Naive thymus-derived CD8-positive, alpha-beta T cell (primary cell): ENCODE measurements around the gene ANKLE1. TPM values are rescaled to one million over a fixed set of nuclear protein-coding genes. Genes with fewer than 3 reads are reported as not detected.

Experiments
- ATAC-seq, 2 donors: fragments of 150-1000 bp; cut with Tn5 transposase in 1 of 2; sonication (Bioruptor Pico), chemical (Tn5 transposase) in 1 of 2; 1 replicate in 1 of 2; 2 replicates in 1 of 2; pipeline ENCODE4 v1.10.0; 2021; ENCODE audit warnings: mild to moderate bottlenecking in 2 of 2, moderate library complexity in 2 of 2
- POLR2A ChIA-PET: fragments of 350-600 bp; sonication (Branson Sonifier 250); formaldehyde crosslinking; loops from one replicate; lab custom pipeline; 2021; ENCODE audit warnings: antibody characterized with exemption; lab: Charles Lee
- DNase-seq, 10 donors: peaks; one replicate each; pipeline versions ENCODE4 v3.0.0 to v3.0.0-alpha.2; 2020 to 2022
- H3K27ac Mint-ChIP-seq, 10 donors: one replicate each; pipeline ENCODE4 v1.8.0; 2020 to 2022; ENCODE audit warnings: mild to moderate bottlenecking in 10 of 10, mixed read lengths in 10 of 10, moderate library complexity in 4 of 10, inconsistent platforms in 1 of 10
- H3K27me3 Mint-ChIP-seq, 5 donors: one replicate each; pipeline ENCODE4 v1.8.0; 2021 to 2022; ENCODE audit warnings: mixed read lengths in 5 of 5
- H3K36me3 Mint-ChIP-seq, 3 donors: one replicate each; pipeline ENCODE4 v1.8.0; 2020 to 2022; ENCODE audit warnings: mixed read lengths in 3 of 3, mild to moderate bottlenecking in 2 of 3, inconsistent platforms in 1 of 3
- H3K4me1 Mint-ChIP-seq, 4 donors: one replicate each; pipeline ENCODE4 v1.8.0; 2021 to 2022; ENCODE audit warnings: mixed read lengths in 4 of 4
- H3K4me3 Mint-ChIP-seq, 10 donors: one replicate each; pipeline ENCODE4 v1.8.0; 2020 to 2022; ENCODE audit warnings: mild to moderate bottlenecking in 10 of 10, mixed read lengths in 10 of 10, moderate library complexity in 6 of 10, inconsistent platforms in 1 of 10
- H3K9me3 Mint-ChIP-seq, 9 donors: one replicate each; pipeline ENCODE4 v1.8.0; 2020 to 2022; ENCODE audit warnings: mixed read lengths in 9 of 9, mild to moderate bottlenecking in 3 of 9, inconsistent platforms in 1 of 9, moderate library complexity in 1 of 9
- polyA plus RNA-seq, 3 donors: library from polyadenylated mRNA; unstranded; fragments of 300-500 nt; fragmentation: Illumina TruSeq; gene quantifications; one replicate each; pipeline ENCODE4 v1.2.3, GENCODE V29; 2021
- total RNA-seq, 8 experiments: library from RNA in 2 of 8; stranded (reverse) in 2 of 8; gene quantifications; one replicate each; pipeline ENCODE4 v1.2.3 and lab custom pipeline; 2021 to 2026

ANKLE1 gene
- total and polyA plus RNA-seq, 5 experiments from 2014 or later, result 0.05 to 3.4 (median 1.4) TPM

- DNase-seq, result peak in 4 of 10 donors; percentile 24 to 40 (median 30)
- H3K9me3 Mint-ChIP-seq, result no peaks in the 10 kb centered on the region
- POLR2A ChIA-PET, result interaction anchor here (0.6 to 4.6 kb wide), 10 partner anchors 8 to 107 kb away, joined by 3 to 36 read pairs (median 4); partner anchors contain the start of genes BABAM1, DDA1, MRPL34 and OCEL1
- H3K27ac Mint-ChIP-seq, result peak overlapping the region in 3 of 10 donors; percentile 3 to 72 (median 6)
- H3K27me3 Mint-ChIP-seq, result no peaks in the 10 kb centered on the region
- no peaks in the 10 kb centered on the region for H3K36me3 Mint-ChIP-seq
- no peak for ATAC-seq
- peaks cover 14 to 55% (median 46%) of the 10 kb centered on the region in 4 donors for H3K4me1 Mint-ChIP-seq
- H3K4me3 Mint-ChIP-seq, result peak overlapping the region in 8 of 10 donors; percentile 31 to 70 (median 62)
These were observed 51.2 kb downstream of the ANKLE1 start for GRCh38 chr19:17332677-17333581.

DNA sequence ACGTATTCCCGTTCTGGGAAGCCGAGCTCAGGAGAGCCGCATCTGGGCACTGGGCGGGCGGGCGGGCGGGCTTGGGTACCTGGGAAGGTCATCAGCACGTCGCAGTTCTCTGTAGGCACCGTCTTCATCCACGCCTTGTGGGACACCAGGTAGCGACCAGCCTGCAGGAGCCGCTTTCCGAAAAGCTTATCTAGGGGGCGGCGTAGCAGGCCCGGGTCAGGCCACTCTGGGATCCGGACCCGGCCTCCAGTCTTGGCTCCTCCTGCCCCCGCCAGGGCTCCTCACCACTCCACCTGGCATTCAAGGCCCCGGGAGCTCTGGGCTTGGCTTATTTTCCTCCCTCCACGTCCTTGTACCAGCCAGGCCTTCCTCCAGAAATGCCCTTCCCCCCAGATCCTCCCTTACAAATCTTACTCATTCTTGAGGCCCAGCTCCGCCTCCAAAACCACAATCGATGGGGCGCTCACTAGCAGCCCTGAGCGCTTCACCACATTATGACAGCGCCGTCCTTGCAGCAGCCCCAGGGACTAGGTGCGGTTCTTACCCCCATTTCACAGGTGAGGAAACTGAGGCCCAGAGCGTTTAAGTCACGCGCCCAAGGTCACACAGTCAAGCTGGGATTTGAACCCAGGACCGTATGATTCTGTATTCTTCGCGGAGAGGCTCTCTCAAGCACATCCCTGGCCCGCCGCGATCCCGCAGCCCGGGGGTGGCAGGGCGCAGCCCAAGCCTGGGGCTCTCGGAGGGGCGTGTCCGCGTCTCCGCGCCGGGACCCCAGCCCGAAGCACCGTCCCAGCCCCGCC is 52.1 kb downstream of the ANKLE1 start:
- ATAC-seq, result peak; percentile 9 to 10
- no peaks in the 10 kb centered on the region for H3K9me3 Mint-ChIP-seq

GRCh38 chr19:17334414-17335409 is 53.0 kb downstream of the ANKLE1 start, which contains the start of gene ANO8:
Gene ANO8, minus strand, starts transcription at chr19:17334855. Its CDS starts 185 bp downstream, at chr19:17334670.
- peak; percentile 88 to 97 (median 95) for DNase-seq
- H3K36me3 Mint-ChIP-seq, result peaks cover 0 to 2% (median 0%) of the 10 kb centered on the region in 3 donors
- peak; percentile 61 to 63 for ATAC-seq
- H3K27ac Mint-ChIP-seq, result peak within 1 kb of the TSS; percentile 76 to 96 (median 86)
- H3K9me3 Mint-ChIP-seq, result no peaks in the 10 kb centered on the region
- H3K4me1 Mint-ChIP-seq, result peaks cover 14 to 62% (median 50%) of the 10 kb centered on the region in 4 donors
- H3K27me3 Mint-ChIP-seq, result no peaks in the 10 kb centered on the region
- POLR2A ChIA-PET, result interaction anchor here (0.6 to 4.6 kb wide), 13 partner anchors 10 to 505 kb away, joined by 3 to 36 read pairs (median 4); partner anchors contain the start of genes ABHD8, BABAM1, DDA1 and MRPL34
- H3K4me3 Mint-ChIP-seq, result peak within 1 kb of the TSS; percentile 80 to 96 (median 90)

More for the DNA sequence above, 52.1 kb downstream of the ANKLE1 start:
- peak overlapping the region; percentile 78 to 91 (median 87) for H3K4me3 Mint-ChIP-seq
- POLR2A ChIA-PET, result interaction anchor here (0.6 to 4.6 kb wide), 12 partner anchors 9 to 107 kb away, joined by 3 to 36 read pairs (median 4); partner anchors contain the start of genes ABHD8, BABAM1, DDA1 and MRPL34
- no peaks in the 10 kb centered on the region for H3K27me3 Mint-ChIP-seq
- peak overlapping the region in 9 of 10 donors; percentile 39 to 93 (median 77) for H3K27ac Mint-ChIP-seq
- DNase-seq, result peak in 9 of 10 donors; percentile 36 to 79 (median 57)
- no peaks in the 10 kb centered on the region for H3K36me3 Mint-ChIP-seq
- peaks cover 14 to 63% (median 50%) of the 10 kb centered on the region in 4 donors for H3K4me1 Mint-ChIP-seq

DNA sequence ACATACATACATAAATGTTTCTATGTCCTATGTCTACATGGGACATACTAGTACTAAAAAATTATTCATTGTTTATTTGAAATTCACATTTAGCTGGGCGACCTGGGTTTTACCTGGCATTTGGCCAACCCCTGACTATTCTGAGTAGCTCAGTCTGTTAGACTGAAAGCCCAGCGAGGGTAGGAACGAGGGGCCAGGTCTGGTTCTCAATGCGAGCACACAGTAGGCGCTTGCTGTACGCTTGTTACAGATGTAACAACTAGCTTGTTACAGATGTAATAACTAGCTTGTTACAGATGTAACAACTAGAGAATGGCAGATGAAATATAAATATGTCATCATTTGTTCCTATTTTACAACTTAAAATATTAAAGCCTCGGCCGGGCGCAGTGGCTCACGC is 53.9 kb downstream of the ANKLE1 start:
- Mint-ChIP-seq H3K9me3 (no peaks in the 10 kb centered on the region), H3K4me3 (peak overlapping the region; percentile 72 to 96 (median 90)), H3K4me1 (peaks cover 12 to 59% (median 46%) of the 10 kb centered on the region in 4 donors), H3K27ac (peak overlapping the region in 3 of 10 donors; percentile 77 to 85 (median 79)), H3K27me3 (no peaks in the 10 kb centered on the region), H3K36me3 (peaks cover 0 to 2% (median 0%) of the 10 kb centered on the region in 3 donors)
- no peak for ATAC-seq
- POLR2A ChIA-PET, result interaction anchor here (0.7 to 4.6 kb wide), 9 partner anchors 8 to 1088 kb away, joined by 3 to 36 read pairs (median 5); partner anchors contain the start of genes ABHD8, DDA1 and MVB12A
- no peak for DNase-seq

Other genes starting within 250 kb of the ANKLE1 start
- gene HAUS8, start 206.4 kb upstream of the ANKLE1 start, total RNA-seq, result 10 to 100 TPM; 18.3 to 20.4 TPM
- gene HAUS8, start 206.4 kb upstream of the ANKLE1 start, polyA plus RNA-seq, result 10 to 100 TPM in 1 of 3 donors, 1 to 10 TPM in 2; 5.3 to 11.9 (median 5.9) TPM
- 100 to 1,000 TPM; 169 to 171 TPM for gene MYO9B, start 206.1 kb upstream of the ANKLE1 start, total RNA-seq
- 10 to 100 TPM in 1 of 3 donors, 1 to 10 TPM in 2; 3.3 to 22.3 (median 8.0) TPM for gene MYO9B, start 206.1 kb upstream of the ANKLE1 start, polyA plus RNA-seq
- 10 to 100 TPM; 49.7 to 56.7 TPM for gene USE1, start 66.5 kb upstream of the ANKLE1 start, total RNA-seq
- 10 to 100 TPM; 50.4 to 69.0 (median 57.0) TPM for gene USE1, start 66.5 kb upstream of the ANKLE1 start, polyA plus RNA-seq
- 10 to 100 TPM; 38.9 to 42.3 TPM for gene OCEL1, start 55.7 kb upstream of the ANKLE1 start, total RNA-seq
- 10 to 100 TPM; 21.9 to 52.4 (median 40.1) TPM for gene OCEL1, start 55.7 kb upstream of the ANKLE1 start, polyA plus RNA-seq
- gene NR2F6, start 36.0 kb upstream of the ANKLE1 start, total RNA-seq, result 1 to 10 TPM; 1.1 to 1.6 TPM
- 1 to 10 TPM in 2 of 3 donors, under 1 TPM in 1; 0.93 to 1.5 (median 1.3) TPM for gene NR2F6, start 36.0 kb upstream of the ANKLE1 start, polyA plus RNA-seq
- not detected for gene USHBP1, start 17.2 kb upstream of the ANKLE1 start, total RNA-seq
- gene USHBP1, start 17.2 kb upstream of the ANKLE1 start, polyA plus RNA-seq, result not detected
- 100 to 1,000 TPM; 104 to 105 TPM for gene BABAM1, start 14.5 kb upstream of the ANKLE1 start, total RNA-seq
- gene BABAM1, start 14.5 kb upstream of the ANKLE1 start, polyA plus RNA-seq, result 100 to 1,000 TPM; 102 to 106 (median 106) TPM
- 10 to 100 TPM; 10.4 TPM for gene ABHD8, start 21.5 kb downstream of the ANKLE1 start, total RNA-seq
- gene ABHD8, start 21.5 kb downstream of the ANKLE1 start, polyA plus RNA-seq, result 1 to 10 TPM; 6.4 to 9.2 (median 9.0) TPM
- 10 to 100 TPM; 69.3 to 71.1 TPM for gene MRPL34, start 24.0 kb downstream of the ANKLE1 start, total RNA-seq
- gene MRPL34, start 24.0 kb downstream of the ANKLE1 start, polyA plus RNA-seq, result 100 to 1,000 TPM; 216 to 221 (median 221) TPM
- gene DDA1, start 27.7 kb downstream of the ANKLE1 start, total RNA-seq, result 10 to 100 TPM; 31.2 to 32.2 TPM
- 10 to 100 TPM; 23.7 to 32.6 (median 23.9) TPM for gene DDA1, start 27.7 kb downstream of the ANKLE1 start, polyA plus RNA-seq
- 10 to 100 TPM; 15.7 to 18.4 TPM for gene ANO8, start 53.0 kb downstream of the ANKLE1 start, total RNA-seq
- gene ANO8, start 53.0 kb downstream of the ANKLE1 start, polyA plus RNA-seq, result under 1 TPM; 0.08 to 0.29 (median 0.20) TPM
- 10 to 100 TPM; 51.4 to 55.6 TPM for gene GTPBP3, start 55.7 kb downstream of the ANKLE1 start, total RNA-seq
- 10 to 100 TPM in 2 of 3 donors, 1 to 10 TPM in 1; 6.6 to 13.6 (median 10.3) TPM for gene GTPBP3, start 55.7 kb downstream of the ANKLE1 start, polyA plus RNA-seq
- not detected for gene PLVAP, start 95.4 kb downstream of the ANKLE1 start, total RNA-seq
- gene PLVAP, start 95.4 kb downstream of the ANKLE1 start, polyA plus RNA-seq, result not detected
- 1 to 10 TPM; 2.4 to 3.4 TPM for gene CCDC194, start 112.3 kb downstream of the ANKLE1 start, total RNA-seq
- gene CCDC194, start 112.3 kb downstream of the ANKLE1 start, polyA plus RNA-seq, result not detected
- gene BST2, start 123.7 kb downstream of the ANKLE1 start, total RNA-seq, result 10 to 100 TPM; 41.8 to 45.0 TPM
- 100 to 1,000 TPM; 132 to 178 (median 144) TPM for gene BST2, start 123.7 kb downstream of the ANKLE1 start, polyA plus RNA-seq
- gene MVB12A, start 138.1 kb downstream of the ANKLE1 start, total RNA-seq, result 10 to 100 TPM; 28.1 to 30.0 TPM
- gene MVB12A, start 138.1 kb downstream of the ANKLE1 start, polyA plus RNA-seq, result 10 to 100 TPM; 24.3 to 34.6 (median 31.0) TPM
- not detected for gene TMEM221, start 166.8 kb downstream of the ANKLE1 start, total RNA-seq
- gene TMEM221, start 166.8 kb downstream of the ANKLE1 start, polyA plus RNA-seq, result under 1 TPM in 1 of 3 donors, not detected in 2; 0.13 TPM
- not detected for gene NXNL1, start 179.0 kb downstream of the ANKLE1 start, total RNA-seq
- gene NXNL1, start 179.0 kb downstream of the ANKLE1 start, polyA plus RNA-seq, result not detected
- gene SLC27A1, start 188.6 kb downstream of the ANKLE1 start, total RNA-seq, result 10 to 100 TPM in 1 of 2 experiments, 1 to 10 TPM in 1; 9.4 to 10.9 TPM
- 10 to 100 TPM; 12.5 to 14.6 (median 13.8) TPM for gene SLC27A1, start 188.6 kb downstream of the ANKLE1 start, polyA plus RNA-seq
- gene PGLS, start 229.7 kb downstream of the ANKLE1 start, total RNA-seq, result 10 to 100 TPM; 78.8 to 82.6 TPM
- gene PGLS, start 229.7 kb downstream of the ANKLE1 start, polyA plus RNA-seq, result 10 to 100 TPM; 68.9 to 73.4 (median 73.0) TPM